Adipocyte (in vitro differentiated cells): Measurements from ENCODE around the gene POTEJ.
"Not testable (repeated sequence)": the region's sequence is repeated elsewhere in the genome, so short reads cannot be mapped to it uniquely, and the experiment has no call there.

Experiments
- DNase-seq: peaks from one replicate; pipeline ENCODE4 v3.0.0-alpha.2; 2015; ENCODE audit warnings: low read depth
- H3K27me3 ChIP-seq: replicated peaks from 2 replicates; pipeline ENCODE4 v1.7.0; 2013; ENCODE audit warnings: mild to moderate bottlenecking, low read length, moderate library complexity; ENCODE audit not compliant: control insufficient read depth, insufficient read depth
- H3K36me3 ChIP-seq: 2 replicates; pipeline ENCODE4 v1.7.0; 2013; ENCODE audit warnings: low read length, mild to moderate bottlenecking, moderate library complexity; ENCODE audit not compliant: control insufficient read depth, insufficient read depth, severe bottlenecking
- H3K4me1 ChIP-seq: 2 replicates; pipeline ENCODE4 v1.7.0; 2013; ENCODE audit warnings: mild to moderate bottlenecking, low read length, moderate library complexity; ENCODE audit not compliant: control insufficient read depth, insufficient read depth
- H3K4me3 ChIP-seq: 2 replicates; pipeline ENCODE4 v1.7.0; 2013; ENCODE audit warnings: mild to moderate bottlenecking, low read length, moderate library complexity
- H3K9ac ChIP-seq: 2 replicates; pipeline ENCODE4 v1.7.0; 2013; ENCODE audit warnings: mild to moderate bottlenecking, low read length, moderate library complexity
- H3K9me3 ChIP-seq: 2 replicates; pipeline ENCODE4 v1.7.0; 2013; ENCODE audit warnings: mild to moderate bottlenecking, low read length, moderate library complexity; ENCODE audit not compliant: control insufficient read depth

POTEJ gene

DNA sequence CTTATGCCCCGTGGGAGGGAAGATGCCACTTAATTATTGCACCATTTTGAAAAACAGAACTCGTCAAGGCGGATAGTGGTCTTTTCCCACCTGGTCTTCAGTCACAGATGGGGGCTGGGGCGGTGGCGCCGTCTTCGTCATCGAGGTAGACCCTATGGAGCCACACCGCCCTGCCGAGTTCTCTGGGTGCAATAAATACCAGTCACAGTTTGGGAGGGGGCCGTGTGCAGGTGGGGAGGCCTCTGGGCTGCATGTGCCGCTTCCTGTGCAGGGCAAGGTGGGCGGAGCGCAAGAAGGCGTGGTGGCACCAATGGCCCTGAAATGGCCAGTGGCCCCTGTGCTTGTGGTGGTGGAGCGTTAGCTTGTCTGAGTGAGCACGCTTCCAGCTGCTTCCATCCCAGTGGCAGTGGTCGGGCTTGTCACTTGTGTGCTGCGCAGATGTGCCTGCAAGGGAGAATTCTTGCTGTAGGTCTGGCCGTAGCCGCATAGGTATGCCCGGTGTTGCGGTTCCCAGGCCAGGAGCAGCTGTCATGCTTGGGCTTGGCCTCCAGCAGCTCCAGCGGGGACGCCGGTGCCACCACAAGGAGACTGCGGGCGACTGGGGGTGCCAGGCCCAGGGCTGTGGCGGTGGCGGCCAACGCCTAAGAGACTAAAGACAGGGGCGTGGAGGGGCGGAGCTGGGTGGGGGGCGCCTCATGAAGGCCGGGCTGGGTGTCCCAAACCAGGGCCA, 81.0 kb downstream of the POTEJ start:
- H3K36me3 ChIP-seq, H3K9me3 ChIP-seq, H3K4me1 ChIP-seq, H3K4me3 ChIP-seq, DNase-seq, H3K9ac ChIP-seq, H3K27me3 ChIP-seq: not testable (repeated sequence)

DNA sequence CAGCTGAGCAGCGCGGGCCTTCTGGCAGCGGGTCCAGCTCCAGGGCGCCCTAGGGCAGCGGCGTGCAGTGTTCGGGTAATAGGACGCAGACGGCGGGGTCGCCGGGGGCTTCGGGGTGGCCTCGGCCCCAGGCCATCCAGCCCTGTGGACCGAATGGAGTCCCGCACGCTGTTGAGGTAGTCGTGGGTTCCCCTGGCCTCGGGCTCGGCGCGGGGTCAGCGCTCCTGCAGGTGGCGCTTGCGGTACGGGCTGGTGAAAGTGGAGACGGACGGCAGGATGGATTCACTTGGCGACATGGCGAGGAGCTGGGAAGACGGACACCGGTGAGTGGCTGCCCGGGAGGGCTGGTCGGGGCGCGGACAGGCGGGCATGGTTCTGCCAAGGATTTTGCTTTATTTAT, 82.2 kb downstream of the POTEJ start:
- peak; percentile 7 for DNase-seq
- not testable (repeated sequence) for H3K4me1 ChIP-seq, H3K9ac ChIP-seq, H3K27me3 ChIP-seq, H3K4me3 ChIP-seq, H3K36me3 ChIP-seq, H3K9me3 ChIP-seq

GRCh38 chr2:130703250-130703649, 92.0 kb downstream of the POTEJ start:
- not testable (repeated sequence) for H3K27me3 ChIP-seq, H3K36me3 ChIP-seq, H3K4me1 ChIP-seq, H3K9me3 ChIP-seq, H3K9ac ChIP-seq, DNase-seq, H3K4me3 ChIP-seq
